Keratinocyte (primary cell): ENCODE measurements around the gene SIK3. TPM values are rescaled to one million over a fixed set of nuclear protein-coding genes. Genes with fewer than 3 reads are reported as not detected.

ENCODE experiments used
- DNase-seq: peaks from one replicate; pipeline ENCODE4 v3.0.0-alpha.2; 2011; ENCODE audit warnings: low read depth, missing footprints, low spot score
- FAIRE-seq: peaks from 2 replicates; lab custom pipeline; 2011; peaks lifted over from hg19 to GRCh38; lab: Jason Lieb, UNC
- H2AFZ ChIP-seq: 2 replicates; pipeline ENCODE4 v1.6.0; 2012; ENCODE audit warnings: low read length, control low read depth, inconsistent platforms; ENCODE audit not compliant: control insufficient read depth
- H3K27ac ChIP-seq: 2 replicates; pipeline ENCODE4 v1.5.1; 2011; ENCODE audit warnings: low read length; ENCODE audit not compliant: control insufficient read depth, insufficient read depth
- H3K27me3 ChIP-seq: 3 replicates; pipeline ENCODE4 v1.6.0; 2011; ENCODE audit warnings: low read length; ENCODE audit not compliant: control insufficient read depth, insufficient read depth; ENCODE audit errors: extremely low read depth
- H3K36me3 ChIP-seq, 2 experiments: 2 replicates in 1 of 2; 3 replicates in 1 of 2; pipeline ENCODE4 v1.5.1; 2011; ENCODE audit warnings: low read length in 2 of 2, mild to moderate bottlenecking in 1 of 2; ENCODE audit not compliant: control insufficient read depth in 2 of 2, insufficient read depth in 2 of 2; ENCODE audit errors: extremely low read depth in 1 of 2
- H3K4me1 ChIP-seq: 3 replicates; pipeline ENCODE4 v1.5.1; 2011; ENCODE audit warnings: low read length; ENCODE audit not compliant: control insufficient read depth, insufficient read depth; ENCODE audit errors: extremely low read depth
- H3K4me2 ChIP-seq: 3 replicates; pipeline ENCODE4 v1.6.0; 2011; ENCODE audit warnings: low read depth, low read length; ENCODE audit not compliant: control insufficient read depth, insufficient read depth; ENCODE audit errors: extremely low read depth
- H3K4me3 ChIP-seq, 3 experiments: fragments of 200-600 bp in 1 of 3; sonication (generic) in 1 of 3; 2 replicates in 2 of 3; 3 replicates in 1 of 3; pipeline ENCODE4 v1.5.1; 2011 to 2016; ENCODE audit warnings: low read length in 3 of 3, mild to moderate bottlenecking in 3 of 3, control low read depth in 2 of 3, inconsistent platforms in 1 of 3, low read depth in 1 of 3, mixed read lengths in 1 of 3, mixed run types in 1 of 3, moderate library complexity in 1 of 3; ENCODE audit not compliant: control insufficient read depth in 2 of 3, insufficient read depth in 2 of 3; ENCODE audit errors: extremely low read depth in 1 of 3
- H3K79me2 ChIP-seq: 2 replicates; pipeline ENCODE4 v1.6.0; 2012; ENCODE audit warnings: low read length; ENCODE audit not compliant: control insufficient read depth, insufficient read depth
- H3K9ac ChIP-seq: 3 replicates; pipeline ENCODE4 v1.6.0; 2011; ENCODE audit warnings: low read length; ENCODE audit not compliant: control insufficient read depth, insufficient read depth; ENCODE audit errors: extremely low read depth
- H3K9me1 ChIP-seq: 3 replicates; pipeline ENCODE4 v1.6.0; 2011; ENCODE audit warnings: low read length; ENCODE audit not compliant: control insufficient read depth, insufficient read depth; ENCODE audit errors: extremely low read depth
- H3K9me3 ChIP-seq: 2 replicates; pipeline ENCODE4 v1.5.1; 2012; ENCODE audit warnings: low read depth, low read length; ENCODE audit not compliant: control insufficient read depth
- H4K20me1 ChIP-seq: 3 replicates; pipeline ENCODE4 v1.6.0; 2011; ENCODE audit warnings: low read length; ENCODE audit not compliant: control insufficient read depth, insufficient read depth; ENCODE audit errors: extremely low read depth
- EZH2 ChIP-seq: IDR thresholded peaks from one replicate; pipeline ENCODE4 v1.6.1; 2012; ENCODE audit warnings: inconsistent platforms, mild to moderate bottlenecking, low read length, moderate library complexity
- dilution Hi-C: fragments of 300-500 bp; cut with MboI; formaldehyde crosslinking; loops from one replicate; pipeline ENCODE4 v1.7.0; 2020; ENCODE audit warnings: low sequenced_read_pairs; ENCODE audit not compliant: extremely low pct_ligation_motif_present
- polyA plus RNA-seq, 5 experiments: library from polyadenylated mRNA; depleted of rRNA in 3 of 5; stranded (reverse) in 3 of 5; stranded (forward) in 1 of 5; unstranded in 1 of 5; fragments of >200 nt; gene quantifications; 1 replicate in 1 of 5; 2 replicates in 3 of 5; 3 replicates in 1 of 5; pipeline versions ENCODE4 v1.2.1 to v1.2.3, GENCODE V29; 2011 to 2012; ENCODE audit warnings: missing spikeins in 2 of 5, low read depth in 1 of 5, low replicate concordance in 1 of 5
- TF ChIP-seq, protein P1 (sequence below), 3 experiments: IDR thresholded peaks in 1 of 3; conservative IDR thresholded peaks in 1 of 3; optimal IDR thresholded peaks in 1 of 3; 2 replicates in 2 of 3; 3 replicates in 1 of 3; pipeline versions ENCODE3 to v1.5.1; 2011; ENCODE audit warnings: low read length in 3 of 3, mild to moderate bottlenecking in 3 of 3, moderate library complexity in 2 of 3, control low read depth in 1 of 3, inconsistent platforms in 1 of 3; ENCODE audit not compliant: insufficient read depth in 2 of 3; ENCODE audit errors: extremely low read depth in 1 of 3

SIK3 gene
- polyA plus RNA-seq, 1 donor (not counting 4 experiments of a cell fraction or from before 2014, with no cell fraction given) = 8.2 TPM

DNA sequence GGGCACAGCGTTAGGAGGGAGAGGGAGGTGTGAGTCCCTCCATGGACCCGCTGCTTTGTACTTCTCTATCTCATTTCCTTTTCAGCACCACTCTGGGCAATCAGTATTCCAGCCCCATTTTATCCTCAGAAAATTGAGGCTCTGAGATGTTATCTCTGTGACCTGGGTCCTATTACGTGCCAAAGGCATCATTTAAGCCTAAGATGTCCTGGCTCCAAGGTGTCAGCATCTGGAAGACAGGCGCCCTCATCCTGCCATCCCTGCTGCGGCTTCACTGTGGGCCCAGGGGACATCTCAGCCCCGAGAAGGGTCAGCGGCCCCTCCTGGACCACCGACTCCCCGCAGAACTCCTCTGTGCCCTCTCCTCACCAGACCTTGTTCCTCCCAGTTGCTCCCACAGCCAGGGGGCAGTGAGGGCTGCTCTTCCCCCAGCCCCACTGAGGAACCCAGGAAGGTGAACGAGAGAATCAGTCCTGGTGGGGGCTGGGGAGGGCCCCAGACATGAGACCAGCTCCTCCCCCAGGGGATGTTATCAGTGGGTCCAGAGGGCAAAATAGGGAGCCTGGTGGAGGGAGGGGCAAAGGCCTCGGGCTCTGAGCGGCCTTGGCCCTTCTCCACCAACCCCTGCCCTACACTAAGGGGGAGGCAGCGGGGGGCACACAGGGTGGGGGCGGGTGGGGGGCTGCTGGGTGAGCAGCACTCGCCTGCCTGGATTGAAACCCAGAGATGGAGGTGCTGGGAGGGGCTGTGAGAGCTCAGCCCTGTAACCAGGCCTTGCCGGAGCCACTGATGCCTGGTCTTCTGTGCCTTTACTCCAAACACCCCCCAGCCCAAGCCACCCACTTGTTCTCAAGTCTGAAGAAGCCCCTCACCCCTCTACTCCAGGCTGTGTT is 269.4 kb downstream of the SIK3 start:
- no peaks in the 10 kb centered on the region for H3K36me3 ChIP-seq
- dilution Hi-C loops = no loop called here
- no peaks in the 10 kb centered on the region for H3K27me3 ChIP-seq
- no peak overlapping the region for H2AFZ ChIP-seq
- no peaks in the 10 kb centered on the region for H3K4me1 ChIP-seq
- no peak for DNase-seq
- no peaks in the 10 kb centered on the region for H3K79me2 ChIP-seq
- no peak overlapping the region for H3K27ac ChIP-seq
- H3K9me3 ChIP-seq = no peaks in the 10 kb centered on the region
- TF ChIP-seq, protein P1, sequence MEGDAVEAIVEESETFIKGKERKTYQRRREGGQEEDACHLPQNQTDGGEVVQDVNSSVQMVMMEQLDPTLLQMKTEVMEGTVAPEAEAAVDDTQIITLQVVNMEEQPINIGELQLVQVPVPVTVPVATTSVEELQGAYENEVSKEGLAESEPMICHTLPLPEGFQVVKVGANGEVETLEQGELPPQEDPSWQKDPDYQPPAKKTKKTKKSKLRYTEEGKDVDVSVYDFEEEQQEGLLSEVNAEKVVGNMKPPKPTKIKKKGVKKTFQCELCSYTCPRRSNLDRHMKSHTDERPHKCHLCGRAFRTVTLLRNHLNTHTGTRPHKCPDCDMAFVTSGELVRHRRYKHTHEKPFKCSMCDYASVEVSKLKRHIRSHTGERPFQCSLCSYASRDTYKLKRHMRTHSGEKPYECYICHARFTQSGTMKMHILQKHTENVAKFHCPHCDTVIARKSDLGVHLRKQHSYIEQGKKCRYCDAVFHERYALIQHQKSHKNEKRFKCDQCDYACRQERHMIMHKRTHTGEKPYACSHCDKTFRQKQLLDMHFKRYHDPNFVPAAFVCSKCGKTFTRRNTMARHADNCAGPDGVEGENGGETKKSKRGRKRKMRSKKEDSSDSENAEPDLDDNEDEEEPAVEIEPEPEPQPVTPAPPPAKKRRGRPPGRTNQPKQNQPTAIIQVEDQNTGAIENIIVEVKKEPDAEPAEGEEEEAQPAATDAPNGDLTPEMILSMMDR (optimal IDR thresholded peaks at IDR 0.05 in 1 of 3, IDR thresholded peaks at IDR 0.05 in 1 of 3, conservative IDR thresholded peaks at IDR 0.05 in 1 of 3; ENCODE audit: extremely low read depth in 1 of 3, insufficient read depth in 2 of 3, low read length in 3 of 3) = no peak
- no peak for TF ChIP-seq EZH2
- H3K4me3 ChIP-seq = no peak overlapping the region
- H3K9me1 ChIP-seq = no peaks in the 10 kb centered on the region
- H3K9ac ChIP-seq = no peak overlapping the region
- no peak for FAIRE-seq
- H3K4me2 ChIP-seq = no peak overlapping the region
- H4K20me1 ChIP-seq = no peaks in the 10 kb centered on the region

DNA sequence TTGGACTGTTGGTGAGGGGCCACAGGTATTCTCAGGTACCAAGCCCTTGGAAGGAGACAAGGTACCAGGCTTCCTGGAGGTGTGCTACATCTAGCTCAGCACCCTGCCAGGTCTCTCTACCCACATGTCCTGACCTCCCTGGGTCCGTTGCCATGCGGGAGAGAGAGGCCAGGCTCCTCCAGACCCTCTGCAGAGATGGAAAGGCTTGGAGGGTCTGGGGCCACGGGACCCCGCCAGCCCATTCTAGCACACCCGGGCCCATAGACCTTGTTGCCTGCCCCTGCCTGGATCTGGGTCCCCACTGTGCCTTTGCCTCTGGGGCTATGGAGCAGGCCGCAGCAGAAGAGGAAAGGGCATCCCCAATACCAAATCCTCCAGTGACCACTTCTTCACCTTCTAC is 270.8 kb downstream of the SIK3 start:
- DNase-seq = no peak
- Histone ChIP-seq H3K9ac (no peak overlapping the region), H3K79me2 (no peaks in the 10 kb centered on the region), H3K27ac (no peak overlapping the region), H3K9me1 (no peaks in the 10 kb centered on the region), H2AFZ (no peak overlapping the region), H3K4me1 (no peaks in the 10 kb centered on the region), H3K9me3 (no peaks in the 10 kb centered on the region), H3K27me3 (no peaks in the 10 kb centered on the region), H4K20me1 (no peaks in the 10 kb centered on the region), H3K4me3 (no peak overlapping the region), H3K36me3 (no peaks in the 10 kb centered on the region), H3K4me2 (no peak overlapping the region)
- no peak for FAIRE-seq
- dilution Hi-C loops = no loop called here
- TF ChIP-seq, protein P1 (optimal IDR thresholded peaks at IDR 0.05 in 1 of 3, IDR thresholded peaks at IDR 0.05 in 1 of 3, conservative IDR thresholded peaks at IDR 0.05 in 1 of 3; ENCODE audit: extremely low read depth in 1 of 3, insufficient read depth in 2 of 3, low read length in 3 of 3) = no peak
- TF ChIP-seq EZH2 = no peak
